CD8-positive, alpha-beta memory T cell (primary cell): ENCODE measurements around the gene SRSF2. TPM values are rescaled to one million over a fixed set of nuclear protein-coding genes. Genes with fewer than 3 reads are reported as not detected.
A peak's percentile ranks its signal among the peaks of the same experiment; 100 is the strongest.
"Not testable (repeated sequence)": the region's sequence is repeated elsewhere in the genome, so short reads cannot be mapped to it uniquely, and the experiment has no call there.

Experiments
- CTCF ChIA-PET: fragments of 350-600 bp; sonication (Branson Sonifier 250); formaldehyde crosslinking; loops from one replicate; lab custom pipeline; 2021; ENCODE audit warnings: antibody characterized with exemption; lab: Charles Lee
- POLR2A ChIA-PET: fragments of 350-600 bp; sonication (Branson Sonifier 250); formaldehyde crosslinking; loops from one replicate; lab custom pipeline; 2021; ENCODE audit warnings: antibody characterized with exemption; lab: Charles Lee
- DNase-seq, 5 donors: peaks; one replicate each; pipeline versions ENCODE4 v3.0.0 to v3.0.0-alpha.2; 2020 to 2022; ENCODE audit warnings: mixed read lengths in 1 of 5
- H3K27ac ChIP-seq: one replicate; pipeline ENCODE4 v1.7.0; 2013; ENCODE audit warnings: low read depth, mild to moderate bottlenecking, low read length, moderate library complexity
- H3K27me3 ChIP-seq: 2 replicates; pipeline ENCODE4 v1.7.0; 2013; ENCODE audit warnings: low read length, mild to moderate bottlenecking; ENCODE audit not compliant: insufficient read depth, poor library complexity, severe bottlenecking
- H3K36me3 ChIP-seq: 2 replicates; pipeline ENCODE4 v1.7.0; 2013; ENCODE audit warnings: mild to moderate bottlenecking, low read length, moderate library complexity; ENCODE audit not compliant: insufficient read depth
- H3K4me1 ChIP-seq: 2 replicates; pipeline ENCODE4 v1.7.0; 2013; ENCODE audit warnings: mild to moderate bottlenecking, low read length, moderate library complexity; ENCODE audit not compliant: insufficient read depth
- H3K4me3 ChIP-seq: 2 replicates; pipeline ENCODE4 v1.7.0; 2013; ENCODE audit warnings: mild to moderate bottlenecking, low read length
- H3K9me3 ChIP-seq: 2 replicates; pipeline ENCODE4 v1.7.0; 2013; ENCODE audit warnings: mild to moderate bottlenecking, low read length
- H3K27ac Mint-ChIP-seq, 8 donors: one replicate each; pipeline ENCODE4 v1.8.0; 2020 to 2021; ENCODE audit warnings: mixed read lengths in 8 of 8, mild to moderate bottlenecking in 6 of 8, inconsistent platforms in 3 of 8, moderate library complexity in 3 of 8
- H3K27me3 Mint-ChIP-seq, 2 donors: one replicate each; pipeline ENCODE4 v1.8.0; 2020 to 2021; ENCODE audit warnings: mixed read lengths in 2 of 2, mild to moderate bottlenecking in 1 of 2, moderate library complexity in 1 of 2
- H3K36me3 Mint-ChIP-seq, 3 donors: one replicate each; pipeline ENCODE4 v1.8.0; 2020 to 2021; ENCODE audit warnings: mixed read lengths in 3 of 3, inconsistent platforms in 1 of 3, mild to moderate bottlenecking in 1 of 3
- H3K4me1 Mint-ChIP-seq, 3 donors: one replicate each; pipeline ENCODE4 v1.8.0; 2020 to 2021; ENCODE audit warnings: mixed read lengths in 3 of 3, inconsistent platforms in 1 of 3, mild to moderate bottlenecking in 1 of 3
- H3K4me3 Mint-ChIP-seq, 7 donors: one replicate each; pipeline ENCODE4 v1.8.0; 2020 to 2021; ENCODE audit warnings: mixed read lengths in 7 of 7, mild to moderate bottlenecking in 6 of 7, moderate library complexity in 4 of 7, inconsistent platforms in 2 of 7
- H3K9me3 Mint-ChIP-seq, 5 donors: one replicate each; pipeline ENCODE4 v1.8.0; 2020 to 2022; ENCODE audit warnings: mixed read lengths in 5 of 5, mild to moderate bottlenecking in 3 of 5, moderate library complexity in 2 of 5, inconsistent platforms in 1 of 5
- polyA plus RNA-seq: library from polyadenylated mRNA; unstranded; fragments of 300-500 nt; fragmentation: Illumina TruSeq; gene quantifications from one replicate; pipeline ENCODE4 v1.2.3, GENCODE V29; 2021
- total RNA-seq, 2 experiments: library from RNA; stranded (reverse); gene quantifications; one replicate each; pipeline ENCODE4 v1.2.3, GENCODE V29; 2021

Gene SRSF2
- total and polyA plus RNA-seq, 3 experiments from 2014 or later, result 111 to 630 (median 626) TPM

DNA sequence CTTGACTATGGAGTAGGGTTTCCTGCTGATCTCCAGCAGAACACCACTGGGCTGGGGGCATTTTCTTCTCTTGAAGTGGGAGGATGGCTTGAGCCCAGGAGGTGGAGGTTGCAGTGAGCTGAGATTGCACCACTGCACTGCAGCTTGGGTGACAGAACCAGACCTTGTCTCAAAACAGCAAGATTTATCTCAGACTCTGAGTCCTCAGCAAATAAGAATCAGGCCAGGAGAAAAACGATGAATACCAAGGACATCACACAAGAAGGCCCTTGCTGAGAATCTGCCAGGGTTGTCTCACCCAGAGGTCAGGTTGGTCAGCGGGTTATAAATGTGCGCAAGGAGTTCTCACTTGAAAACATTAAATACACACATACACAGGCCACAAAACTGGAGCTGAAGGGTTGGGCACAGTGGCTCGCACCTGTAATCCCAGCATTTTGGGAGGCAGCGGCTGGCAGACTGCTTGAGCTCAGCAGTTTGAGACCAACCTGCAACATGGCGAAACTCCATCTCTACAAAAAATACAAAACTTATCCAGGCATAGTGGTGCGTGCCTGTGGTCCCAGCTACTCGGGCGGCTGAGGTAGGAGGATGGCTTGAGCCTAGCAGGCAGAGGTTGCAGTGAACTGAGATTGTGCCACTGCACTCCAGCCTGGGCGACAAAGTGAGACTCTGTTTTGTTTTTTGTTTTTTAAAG lies 34.0 kb downstream of the SRSF2 start:
- Histone ChIP-seq H3K4me3 (no peak overlapping the region), H3K27ac (no peak overlapping the region), H3K9me3 (no peaks in the 10 kb centered on the region), H3K36me3 (no peaks in the 10 kb centered on the region), H3K4me1 (no peaks in the 10 kb centered on the region), H3K27me3 (no peaks in the 10 kb centered on the region)
- peaks cover 0 to 3% (median 2%) of the 10 kb centered on the region in 3 donors for H3K36me3 Mint-ChIP-seq
- H3K9me3 Mint-ChIP-seq, result no peaks in the 10 kb centered on the region
- peak overlapping the region in 3 of 8 donors; percentile 39 to 61 (median 54) for H3K27ac Mint-ChIP-seq
- DNase-seq, result no peak
- CTCF ChIA-PET, result interaction anchor here (0.6 to 1.8 kb wide), 4 partner anchors 10 to 242 kb away, joined by 3 to 7 read pairs (median 4); partner anchors contain the start of gene METTL23
- no peaks in the 10 kb centered on the region for H3K27me3 Mint-ChIP-seq
- peaks cover 5 to 32% (median 8%) of the 10 kb centered on the region in 3 donors for H3K4me1 Mint-ChIP-seq
- POLR2A ChIA-PET, result interaction anchor here (1.1 kb wide), 1 partner anchor 11 kb away, joined by 3 read pairs; no protein-coding TSS in a partner anchor
- no peak overlapping the region for H3K4me3 Mint-ChIP-seq

DNA sequence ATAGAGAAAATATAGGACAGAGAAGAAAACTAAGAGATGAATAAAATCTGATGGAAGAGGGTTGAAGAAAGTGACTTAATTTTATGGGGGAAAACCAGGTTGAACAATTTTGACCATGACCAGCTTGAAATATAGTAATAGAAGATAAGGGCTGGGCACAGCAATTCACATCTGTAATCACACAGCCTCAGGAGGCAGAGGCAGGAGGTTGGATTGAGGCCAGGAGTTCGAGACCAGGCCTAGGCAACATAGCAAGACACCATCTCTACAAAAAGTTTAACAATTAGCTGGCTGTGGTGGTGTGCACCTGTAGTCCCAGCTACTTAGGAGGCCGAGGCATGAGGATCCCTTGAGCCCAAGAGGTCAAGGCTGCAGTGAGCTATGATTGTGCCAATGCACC lies 35.1 kb downstream of the SRSF2 start:
- H3K27ac ChIP-seq, result no peak overlapping the region
- DNase-seq, result no peak
- peaks cover 5 to 34% (median 8%) of the 10 kb centered on the region in 3 donors for H3K4me1 Mint-ChIP-seq
- H3K36me3 Mint-ChIP-seq, result peaks cover 0 to 3% (median 2%) of the 10 kb centered on the region in 3 donors
- no peaks in the 10 kb centered on the region for H3K36me3 ChIP-seq
- H3K9me3 ChIP-seq, result no peaks in the 10 kb centered on the region
- H3K27me3 Mint-ChIP-seq, result no peaks in the 10 kb centered on the region
- no peak overlapping the region for H3K4me3 ChIP-seq
- H3K4me1 ChIP-seq, result no peaks in the 10 kb centered on the region
- H3K9me3 Mint-ChIP-seq, result no peaks in the 10 kb centered on the region
- H3K27ac Mint-ChIP-seq, result no peak overlapping the region
- no peaks in the 10 kb centered on the region for H3K27me3 ChIP-seq
- no peak overlapping the region for H3K4me3 Mint-ChIP-seq
- CTCF ChIA-PET, result interaction anchor here (1.2 to 1.6 kb wide), 2 partner anchors 12 to 14 kb away, joined by 3 read pairs; no protein-coding TSS in a partner anchor
- POLR2A ChIA-PET, result no interaction called here

DNA sequence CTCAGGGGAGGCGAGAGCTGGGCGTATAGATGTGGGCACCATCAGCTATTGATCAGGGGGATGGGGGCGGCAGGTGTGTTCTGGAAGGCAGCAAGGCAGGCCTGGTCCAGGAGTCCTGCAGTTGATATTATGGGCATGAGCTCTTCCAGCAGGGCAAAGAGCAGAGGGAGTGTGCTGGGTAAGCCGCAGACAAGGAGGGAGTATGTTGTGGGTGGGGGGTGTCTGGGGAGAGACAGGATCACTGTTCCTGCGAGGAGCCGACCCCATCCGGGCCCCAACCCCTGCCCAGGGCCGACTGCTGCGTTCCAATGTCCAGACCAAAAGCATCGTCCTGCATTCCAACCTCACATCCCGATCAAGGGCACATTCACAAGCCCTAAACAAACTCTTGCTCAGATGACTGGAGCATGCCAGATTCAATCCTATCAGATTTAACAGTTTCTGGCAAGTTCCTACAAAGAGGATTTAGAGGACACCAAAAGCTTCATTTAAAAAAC lies 35.6 kb downstream of the SRSF2 start:
- no peaks in the 10 kb centered on the region for H3K9me3 Mint-ChIP-seq
- peaks cover 0 to 34% (median 13%) of the 10 kb centered on the region in 3 donors for H3K4me1 Mint-ChIP-seq
- H3K4me3 Mint-ChIP-seq, result no peak overlapping the region
- Histone ChIP-seq H3K4me3 (no peak overlapping the region), H3K4me1 (no peaks in the 10 kb centered on the region), H3K27ac (no peak overlapping the region), H3K27me3 (no peaks in the 10 kb centered on the region), H3K9me3 (no peaks in the 10 kb centered on the region), H3K36me3 (no peaks in the 10 kb centered on the region)
- ChIA-PET POLR2A (no interaction called here), CTCF (interaction anchor here (1.2 kb wide), 1 partner anchor 12 kb away, joined by 3 read pairs; no protein-coding TSS in a partner anchor)
- peaks cover 0 to 2% (median 0%) of the 10 kb centered on the region in 3 donors for H3K36me3 Mint-ChIP-seq
- peak overlapping the region in 4 of 8 donors; percentile 31 to 81 (median 37) for H3K27ac Mint-ChIP-seq
- H3K27me3 Mint-ChIP-seq, result no peaks in the 10 kb centered on the region
- DNase-seq, result no peak

DNA sequence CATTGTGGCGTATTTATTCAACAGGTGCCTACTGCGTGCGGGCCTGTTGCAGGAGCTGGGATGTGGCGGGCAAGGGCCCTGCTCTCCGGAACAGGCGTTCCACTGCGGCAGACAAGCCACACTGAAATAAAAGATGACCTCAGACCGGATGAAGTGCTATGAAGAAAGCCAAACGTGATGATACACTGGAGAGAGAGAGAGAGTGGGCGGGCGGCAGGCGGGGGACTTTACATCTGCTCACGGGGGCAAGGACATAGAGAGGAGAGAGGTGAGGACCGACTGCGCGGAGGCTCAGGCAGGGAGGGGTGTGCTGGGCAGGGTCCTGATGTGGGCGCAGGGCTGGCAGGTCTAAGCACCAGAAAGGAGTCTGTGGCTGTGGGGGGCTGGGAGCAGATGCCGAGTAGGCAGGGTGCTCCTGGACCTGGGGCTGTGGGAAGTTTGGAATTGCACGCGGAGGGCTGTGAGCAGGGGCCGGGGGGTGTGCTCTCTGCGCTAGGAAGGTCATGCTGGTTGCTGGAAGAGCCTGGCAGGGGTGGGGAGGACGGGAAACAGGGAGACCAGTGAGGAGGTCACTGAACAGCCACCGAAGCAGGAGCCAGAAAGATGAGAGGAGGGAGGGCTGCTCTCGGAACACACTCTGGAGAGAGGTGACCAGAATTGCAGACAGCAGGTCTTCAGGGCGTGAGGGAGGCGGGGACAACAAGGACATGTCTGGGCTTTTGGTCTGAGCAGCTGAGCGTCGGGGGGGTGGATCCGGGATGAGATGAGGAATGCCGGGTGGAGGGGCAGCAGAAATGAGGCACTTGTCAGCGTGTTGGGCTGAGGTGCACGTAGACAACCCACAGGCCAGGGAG lies 36.3 kb downstream of the SRSF2 start:
- no peaks in the 10 kb centered on the region for H3K36me3 ChIP-seq
- H3K27ac Mint-ChIP-seq, result peak overlapping the region; percentile 4 to 89 (median 80)
- DNase-seq, result peak in 4 of 5 donors; percentile 16 to 72 (median 30)
- no peaks in the 10 kb centered on the region for H3K9me3 Mint-ChIP-seq
- ChIA-PET POLR2A (no interaction called here), CTCF (interaction anchor here (1.2 kb wide), 1 partner anchor 13 kb away, joined by 3 read pairs; no protein-coding TSS in a partner anchor)
- H3K4me3 Mint-ChIP-seq, result peak overlapping the region; percentile 21 to 63 (median 46)
- H3K27ac ChIP-seq, result no peak overlapping the region
- no peaks in the 10 kb centered on the region for H3K27me3 ChIP-seq
- H3K9me3 ChIP-seq, result no peaks in the 10 kb centered on the region
- no peaks in the 10 kb centered on the region for H3K4me1 ChIP-seq
- H3K4me1 Mint-ChIP-seq, result peaks cover 0 to 36% (median 14%) of the 10 kb centered on the region in 3 donors
- H3K36me3 Mint-ChIP-seq, result peaks cover 0 to 2% (median 0%) of the 10 kb centered on the region in 3 donors
- no peak overlapping the region for H3K4me3 ChIP-seq
- no peaks in the 10 kb centered on the region for H3K27me3 Mint-ChIP-seq

DNA sequence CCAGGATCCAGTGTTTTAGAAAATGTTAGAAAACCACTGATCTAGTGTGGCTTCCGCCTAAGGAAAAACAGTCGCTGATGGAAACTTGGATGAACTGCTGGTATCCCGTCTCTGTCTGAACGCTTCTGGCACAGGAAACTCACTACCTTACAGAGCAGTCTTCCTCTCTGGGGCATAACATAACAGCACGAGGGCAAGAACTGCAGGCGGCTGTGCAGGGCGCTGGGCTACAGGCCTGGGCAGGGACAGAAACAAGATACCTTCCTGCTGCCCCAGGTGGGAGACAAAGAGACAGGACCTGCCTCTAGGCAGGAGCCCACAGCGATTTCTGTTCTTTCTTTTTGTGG lies 36.9 kb downstream of the SRSF2 start:
- peaks cover 0 to 2% (median 2%) of the 10 kb centered on the region in 3 donors for H3K36me3 Mint-ChIP-seq
- H3K4me1 ChIP-seq, result no peaks in the 10 kb centered on the region
- ChIA-PET POLR2A (no interaction called here), CTCF (no interaction called here)
- peak in 1 of 5 donors; percentile 17 for DNase-seq
- H3K9me3 Mint-ChIP-seq, result no peaks in the 10 kb centered on the region
- H3K9me3 ChIP-seq, result no peaks in the 10 kb centered on the region
- H3K27me3 Mint-ChIP-seq, result peaks cover 0 to 1% of the 10 kb centered on the region in 2 donors
- peak overlapping the region in 6 of 7 donors; percentile 21 to 55 (median 45) for H3K4me3 Mint-ChIP-seq
- no peak overlapping the region for H3K27ac ChIP-seq
- no peaks in the 10 kb centered on the region for H3K27me3 ChIP-seq
- no peaks in the 10 kb centered on the region for H3K36me3 ChIP-seq
- peak overlapping the region in 7 of 8 donors; percentile 46 to 94 (median 81) for H3K27ac Mint-ChIP-seq
- peaks cover 0 to 40% (median 14%) of the 10 kb centered on the region in 3 donors for H3K4me1 Mint-ChIP-seq
- H3K4me3 ChIP-seq, result no peak overlapping the region

DNA sequence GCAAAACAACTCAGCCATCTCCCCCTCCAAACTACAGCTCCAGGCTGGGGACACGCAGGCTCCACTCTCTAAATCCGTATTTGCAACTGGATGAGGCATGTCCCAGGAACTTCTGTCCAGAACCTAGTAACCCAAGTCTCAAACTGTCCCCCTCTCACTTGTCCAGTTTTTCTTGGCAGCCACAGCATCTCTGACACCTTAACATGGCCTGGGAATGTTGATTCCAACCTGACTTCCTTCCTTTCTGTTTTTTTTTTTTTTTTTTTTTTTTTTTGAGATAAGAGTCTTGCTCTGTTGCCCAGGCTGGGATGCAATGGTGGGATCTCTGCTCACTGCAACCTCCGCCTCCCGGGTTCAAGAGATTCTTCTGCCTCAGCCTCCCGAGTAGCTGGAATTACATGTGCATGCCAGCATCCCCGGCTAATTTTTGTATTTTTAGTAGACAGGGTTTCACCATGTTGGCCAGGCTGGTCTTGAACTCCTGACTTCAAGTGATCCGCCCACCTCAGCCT lies 38.6 kb downstream of the SRSF2 start:
- H3K27me3 ChIP-seq, H3K4me1 ChIP-seq, H3K4me3 ChIP-seq, H3K36me3 ChIP-seq, H3K9me3 Mint-ChIP-seq, H3K27ac ChIP-seq, H3K27ac Mint-ChIP-seq, H3K9me3 ChIP-seq, H3K36me3 Mint-ChIP-seq, H3K27me3 Mint-ChIP-seq, H3K4me3 Mint-ChIP-seq, POLR2A ChIA-PET, DNase-seq: not testable (repeated sequence)
- H3K4me1 Mint-ChIP-seq, result peaks cover 0 to 38% (median 14%) of the 10 kb centered on the region in 3 donors
- CTCF ChIA-PET, result interaction anchor here (0.5 to 1.6 kb wide), 3 partner anchors 17 to 75 kb away, joined by 3 to 4 read pairs (median 3); no protein-coding TSS in a partner anchor

DNA sequence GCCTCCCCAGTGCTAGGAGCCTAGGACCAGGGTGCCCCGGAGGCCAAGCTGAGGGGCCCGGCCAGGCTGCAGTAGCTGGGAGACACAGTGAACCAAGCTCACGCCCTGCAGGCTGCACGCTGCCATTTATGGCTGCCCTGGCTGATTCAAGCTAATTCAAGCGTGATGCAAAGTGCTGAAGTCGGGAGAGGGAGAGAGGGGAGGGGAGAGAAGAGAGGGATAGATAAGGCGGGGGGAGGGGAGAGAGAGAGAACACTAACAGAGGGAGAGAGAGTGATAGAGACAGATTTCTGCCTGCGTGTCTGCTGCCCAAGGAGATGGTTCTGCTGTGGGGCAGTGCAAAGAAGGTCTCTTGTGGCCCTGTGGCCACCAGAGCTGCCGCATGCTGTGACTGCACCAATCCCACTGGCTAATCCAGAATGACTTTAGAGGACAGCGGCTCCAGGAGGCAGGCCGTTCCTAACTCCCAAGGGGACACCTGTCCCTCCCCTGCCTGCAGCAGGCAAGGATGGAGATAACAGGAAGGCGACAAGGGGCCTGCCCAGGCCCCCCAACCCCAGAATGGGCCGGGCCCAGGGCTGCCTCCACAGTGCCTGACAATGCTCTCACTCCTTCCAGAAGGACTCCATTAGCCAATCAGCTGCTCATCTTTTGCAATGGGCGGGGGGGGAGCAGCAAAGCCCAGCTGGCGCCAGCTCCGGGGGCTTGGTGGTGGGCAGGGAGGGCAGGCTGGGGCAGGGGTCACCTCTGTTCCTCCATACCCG lies 39.2 kb downstream of the SRSF2 start:
- Mint-ChIP-seq H3K9me3 (no peaks in the 10 kb centered on the region), H3K4me1 (peaks cover 0 to 35% (median 14%) of the 10 kb centered on the region in 3 donors), H3K27me3 (peaks cover 0 to 3% of the 10 kb centered on the region in 2 donors), H3K4me3 (no peak overlapping the region), H3K36me3 (peaks cover 0 to 2% (median 2%) of the 10 kb centered on the region in 3 donors), H3K27ac (peak overlapping the region in 1 of 8 donors; percentile 43)
- no peaks in the 10 kb centered on the region for H3K36me3 ChIP-seq
- DNase-seq, result no peak
- no peaks in the 10 kb centered on the region for H3K4me1 ChIP-seq
- ChIA-PET CTCF (interaction anchor here (0.5 to 1.6 kb wide), 3 partner anchors 16 to 74 kb away, joined by 3 to 4 read pairs (median 3); no protein-coding TSS in a partner anchor), POLR2A (interaction anchor here (0.6 kb wide), 1 partner anchor 27 kb away, joined by 5 read pairs; no protein-coding TSS in a partner anchor)
- H3K27ac ChIP-seq, result peak overlapping the region; percentile 24
- no peak overlapping the region for H3K4me3 ChIP-seq
- H3K9me3 ChIP-seq, result no peaks in the 10 kb centered on the region
- H3K27me3 ChIP-seq, result no peaks in the 10 kb centered on the region
